H1 (cell line): ENCODE results near the gene CANX. TPM values are rescaled to one million over a fixed set of nuclear protein-coding genes. Genes with fewer than 3 reads are reported as not detected.

Experiments
- CHD7 ChIP-seq: fragments of 300-600 bp; sonication (generic); IDR thresholded peaks from 2 replicates; pipeline ENCODE4 v1.7.1; 2012; ENCODE audit warnings: low read length, moderate library complexity, mild to moderate bottlenecking, inconsistent platforms; ENCODE audit not compliant: insufficient replicate concordance
- PHF8 ChIP-seq: fragments of 200-600 bp; sonication (generic); conservative IDR thresholded peaks from 2 replicates; pipeline ENCODE4 v1.7.1; 2012; ENCODE audit warnings: low read depth, mild to moderate bottlenecking, inconsistent platforms, low read length, moderate library complexity
- RFX5 ChIP-seq: IDR thresholded peaks from 2 replicates; pipeline ENCODE4 v1.6.1; 2011; ENCODE audit warnings: low read depth, low read length, improper control_type of control experiment, borderline replicate concordance
- polyA plus RNA-seq, 7 experiments: library from polyadenylated mRNA; depleted of rRNA in 3 of 7; stranded (reverse) in 5 of 7; unstranded in 2 of 7; fragments of >200 nt in 5 of 7; fragments of 200-250 nt in 2 of 7; gene quantifications; 1 replicate in 5 of 7; 2 replicates in 1 of 7; 4 replicates in 1 of 7; pipeline versions ENCODE4 v1.2.1 to v1.2.3, GENCODE V29; 2011 to 2013; ENCODE audit warnings: missing spikeins in 2 of 7, mixed read lengths in 2 of 7
- total RNA-seq: library from RNA; stranded (reverse); fragmentation: NEBNext Ultra II Directional; extraction: Animal tissue kit (Norgen Biotek cat#: 25700); gene quantifications from 2 replicates; pipeline ENCODE4 v1.2.1, GENCODE V29; 2021

CANX gene
- total and polyA plus RNA-seq, 2 of the 8 experiments (the other 6 are each of a cell fraction or from before 2014, with no cell fraction given) = 136 to 691 TPM

GRCh38 chr5:179773686-179774040, 74.9 kb downstream of the CANX start (continued):
- TF ChIP-seq CHD7 (no peak), RFX5 (no peak), PHF8 (no peak)
